ENCODE results near the gene TECR. TPM values are rescaled to one million over a fixed set of nuclear protein-coding genes. Genes with fewer than 3 reads are reported as not detected.
"Not testable (repeated sequence)": the region's sequence is repeated elsewhere in the genome, so short reads cannot be mapped to it uniquely, and the experiment has no call there.

The TECR gene
- total RNA-seq, 1 donor from 2014 or later: 186 TPM

GRCh38 chr19:14580623-14581237, 51.3 kb downstream of the TECR start:
- DNase-seq (ENCODE audit: low spot score, unreplicated experiment): no peak
- TF ChIP-seq CTCF (IDR thresholded peaks at IDR 0.05; ENCODE audit: unreplicated experiment): no peak
- Mint-ChIP-seq H3K4me1 (ENCODE audit: low read depth) (no peaks in the 10 kb centered on the region), H3K9me3 (ENCODE audit: low read depth) (no peaks in the 10 kb centered on the region), H3K4me3 (ENCODE audit: low read depth) (no peak overlapping the region), H3K36me3 (ENCODE audit: insufficient read depth) (no peaks in the 10 kb centered on the region), H3K27me3 (no peaks in the 10 kb centered on the region), H3K27ac (no peak overlapping the region)

DNA sequence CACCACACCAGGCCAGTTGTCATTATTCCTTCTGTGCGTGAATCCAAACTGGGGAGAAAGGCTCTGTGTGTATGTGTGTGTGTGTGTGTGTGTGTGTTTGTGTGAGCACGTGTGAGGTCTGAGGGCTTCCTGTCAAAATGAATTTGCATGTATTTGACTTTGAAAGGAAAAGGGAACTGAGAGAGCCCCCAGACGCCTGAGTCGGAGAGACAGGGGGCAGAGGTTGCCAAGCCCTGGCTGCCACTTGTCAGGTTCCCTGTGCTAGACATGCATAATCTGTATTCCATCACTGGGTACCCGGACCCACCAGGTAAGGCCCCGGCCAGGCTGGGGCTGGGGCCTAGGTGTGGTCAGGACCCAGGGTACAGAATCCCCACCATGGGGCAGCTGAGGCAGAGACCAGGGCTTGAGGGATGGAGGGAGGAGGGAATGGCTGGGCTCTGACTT, 53.5 kb downstream of the TECR start, which contains the start of gene CLEC17A:
Gene CLEC17A, plus strand, starts transcription at position 191 of the 447 bp plus-strand sequence. Its CDS starts 77 bp downstream, at position 268.
- TF ChIP-seq CTCF (IDR thresholded peaks at IDR 0.05; ENCODE audit: unreplicated experiment): no peak
- H3K27ac Mint-ChIP-seq: no peak within 1 kb of the TSS
- no peak within 1 kb of the TSS for H3K4me3 Mint-ChIP-seq (ENCODE audit: low read depth)
- no peaks in the 10 kb centered on the region for H3K4me1 Mint-ChIP-seq (ENCODE audit: low read depth)
- H3K9me3 Mint-ChIP-seq (ENCODE audit: low read depth): no peaks in the 10 kb centered on the region
- DNase-seq (ENCODE audit: low spot score, unreplicated experiment): no peak
- H3K27me3 Mint-ChIP-seq: no peaks in the 10 kb centered on the region
- no peaks in the 10 kb centered on the region for H3K36me3 Mint-ChIP-seq (ENCODE audit: insufficient read depth)

DNA sequence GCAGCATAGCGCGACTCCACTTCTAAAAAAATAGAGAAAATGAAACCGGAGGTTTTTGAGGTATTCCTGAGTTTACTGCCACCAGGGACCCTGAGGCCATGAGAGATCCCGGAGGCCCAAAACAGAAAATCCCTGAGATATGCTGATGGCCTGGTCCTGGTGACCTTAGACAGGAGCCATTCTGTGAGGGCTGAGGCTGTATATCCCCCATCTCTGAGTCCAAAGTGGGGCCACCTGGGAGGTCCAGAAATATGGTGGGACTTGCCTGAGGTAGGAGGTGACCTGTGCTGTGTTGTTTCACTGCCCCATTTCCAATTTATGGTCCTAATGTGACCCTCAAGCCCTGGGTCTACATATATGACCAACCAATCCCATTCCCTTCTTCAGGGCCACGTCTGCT, 55.0 kb downstream of the TECR start:
- DNase-seq (ENCODE audit: low spot score, unreplicated experiment); H3K4me1 Mint-ChIP-seq (ENCODE audit: low read depth); H3K36me3 Mint-ChIP-seq (ENCODE audit: insufficient read depth); H3K4me3 Mint-ChIP-seq (ENCODE audit: low read depth); H3K27ac Mint-ChIP-seq; H3K27me3 Mint-ChIP-seq; H3K9me3 Mint-ChIP-seq (ENCODE audit: low read depth): not testable (repeated sequence)

GRCh38 chr19:14585187-14585586, 55.8 kb downstream of the TECR start:
- not testable (repeated sequence) for DNase-seq (ENCODE audit: low spot score, unreplicated experiment); H3K36me3 Mint-ChIP-seq (ENCODE audit: insufficient read depth); H3K27me3 Mint-ChIP-seq; H3K27ac Mint-ChIP-seq; H3K4me3 Mint-ChIP-seq (ENCODE audit: low read depth); H3K9me3 Mint-ChIP-seq (ENCODE audit: low read depth); H3K4me1 Mint-ChIP-seq (ENCODE audit: low read depth)

GRCh38 chr19:14589433-14589832, 60.0 kb downstream of the TECR start:
- not testable (repeated sequence) for H3K27ac Mint-ChIP-seq; H3K36me3 Mint-ChIP-seq (ENCODE audit: insufficient read depth); H3K9me3 Mint-ChIP-seq (ENCODE audit: low read depth); H3K4me1 Mint-ChIP-seq (ENCODE audit: low read depth); DNase-seq (ENCODE audit: low spot score, unreplicated experiment); H3K4me3 Mint-ChIP-seq (ENCODE audit: low read depth); H3K27me3 Mint-ChIP-seq

GRCh38 chr19:14595558-14595957, 66.2 kb downstream of the TECR start:
- Mint-ChIP-seq H3K4me1 (ENCODE audit: low read depth) (no peaks in the 10 kb centered on the region), H3K9me3 (ENCODE audit: low read depth) (peaks cover 35% of the 10 kb centered on the region), H3K27ac (no peak overlapping the region), H3K27me3 (no peaks in the 10 kb centered on the region), H3K4me3 (ENCODE audit: low read depth) (no peak overlapping the region), H3K36me3 (ENCODE audit: insufficient read depth) (peaks cover 5% of the 10 kb centered on the region)
- DNase-seq (ENCODE audit: low spot score, unreplicated experiment): no peak
- TF ChIP-seq CTCF (IDR thresholded peaks at IDR 0.05; ENCODE audit: unreplicated experiment): no peak

DNA sequence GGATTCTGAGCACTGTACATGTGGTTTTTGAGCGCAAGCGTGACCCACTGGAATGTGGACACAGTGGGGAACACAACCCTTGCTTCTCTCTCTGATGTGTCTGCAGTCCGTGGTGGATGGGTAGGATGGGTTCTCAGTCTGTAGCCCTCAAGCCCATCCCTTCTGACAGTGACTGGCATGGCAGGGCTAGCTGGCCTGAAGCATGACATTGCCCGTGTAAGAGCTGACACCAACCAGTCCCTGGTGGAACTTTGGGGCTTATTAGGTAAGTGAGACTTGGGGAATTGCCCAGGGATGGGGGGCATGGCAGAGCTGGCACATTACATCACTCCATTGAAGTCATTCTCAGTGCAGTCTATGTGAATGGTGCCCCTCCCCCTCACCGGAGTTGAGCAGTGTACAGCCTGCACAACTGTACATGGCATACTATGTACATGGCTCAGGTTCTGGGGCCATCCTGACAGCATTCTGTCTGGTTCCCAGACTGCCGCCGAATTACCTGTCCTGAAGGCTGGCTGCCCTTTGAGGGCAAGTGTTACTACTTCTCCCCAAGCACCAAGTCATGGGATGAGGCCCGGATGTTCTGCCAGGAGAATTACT, 70.3 kb downstream of the TECR start:
- peaks cover 5% of the 10 kb centered on the region for H3K36me3 Mint-ChIP-seq (ENCODE audit: insufficient read depth)
- no peaks in the 10 kb centered on the region for H3K4me1 Mint-ChIP-seq (ENCODE audit: low read depth)
- H3K4me3 Mint-ChIP-seq (ENCODE audit: low read depth): no peak overlapping the region
- DNase-seq (ENCODE audit: low spot score, unreplicated experiment): no peak
- H3K9me3 Mint-ChIP-seq (ENCODE audit: low read depth): peaks cover 36% of the 10 kb centered on the region
- H3K27ac Mint-ChIP-seq: no peak overlapping the region
- TF ChIP-seq CTCF (IDR thresholded peaks at IDR 0.05; ENCODE audit: unreplicated experiment): no peak
- H3K27me3 Mint-ChIP-seq: no peaks in the 10 kb centered on the region
